Karpas-422 (cell line): ENCODE results near the gene PTPRG. TPM values are rescaled to one million over a fixed set of nuclear protein-coding genes. Genes with fewer than 3 reads are reported as not detected.

Source experiments
- DNase-seq: peaks from one replicate; pipeline ENCODE4 v3.0.0-alpha.2; 2015
- H2AFZ ChIP-seq: fragments of 200-600 bp; sonication (generic); 2 replicates; pipeline ENCODE4 v1.6.1; 2014; ENCODE audit warnings: antibody characterized with exemption, low read length, mixed read lengths
- H3K27ac ChIP-seq: fragments of 200-600 bp; sonication (generic); 2 replicates; pipeline ENCODE4 v1.5.1; 2014; ENCODE audit warnings: mild to moderate bottlenecking, low read length, moderate library complexity
- H3K27me3 ChIP-seq: fragments of 200-600 bp; sonication (generic); 2 replicates; pipeline ENCODE4 v1.6.1; 2014; ENCODE audit warnings: low read length, mixed read lengths
- H3K36me3 ChIP-seq: fragments of 200-600 bp; sonication (generic); 2 replicates; pipeline ENCODE4 v1.6.1; 2014; ENCODE audit warnings: low read length, mixed read lengths; ENCODE audit not compliant: insufficient read depth
- H3K4me1 ChIP-seq: fragments of 200-600 bp; sonication (generic); 2 replicates; pipeline ENCODE4 v1.6.1; 2014; ENCODE audit warnings: mild to moderate bottlenecking, low read length, mixed read lengths
- H3K4me2 ChIP-seq: fragments of 200-600 bp; sonication (generic); 2 replicates; pipeline ENCODE4 v1.6.1; 2014; ENCODE audit warnings: low read length, low read depth, mild to moderate bottlenecking; ENCODE audit not compliant: poor library complexity, severe bottlenecking
- H3K4me3 ChIP-seq: fragments of 200-600 bp; sonication (generic); 2 replicates; pipeline ENCODE4 v1.5.1; 2014; ENCODE audit warnings: mild to moderate bottlenecking, antibody characterized with exemption, low read length, mixed read lengths
- H3K79me2 ChIP-seq: fragments of 200-600 bp; sonication (generic); 2 replicates; pipeline ENCODE4 v1.6.1; 2014; ENCODE audit warnings: mild to moderate bottlenecking, low read length, mixed read lengths
- H3K9ac ChIP-seq: fragments of 200-600 bp; sonication (generic); 2 replicates; pipeline ENCODE4 v1.6.0; 2014; ENCODE audit warnings: low read length
- H3K9me2 ChIP-seq: fragments of 200-600 bp; sonication (generic), shearing (Covaris generic); replicated peaks from 2 replicates; pipeline ENCODE4 v1.6.0; 2014; ENCODE audit warnings: mild to moderate bottlenecking, low read length, moderate library complexity; ENCODE audit not compliant: insufficient read depth
- H3K9me3 ChIP-seq: fragments of 300-700, 200-600 bp; sonication (generic); 2 replicates; pipeline ENCODE4 v1.6.1; 2014; ENCODE audit warnings: low read length, mixed read lengths
- H4K20me1 ChIP-seq: fragments of 200-600 bp; sonication (generic); 2 replicates; pipeline ENCODE4 v1.6.1; 2014; ENCODE audit warnings: mild to moderate bottlenecking, antibody characterized with exemption, low read length, low read depth; ENCODE audit not compliant: insufficient read depth
- total RNA-seq: library from RNA; depleted of rRNA; stranded (reverse); fragments of >200 nt; shearing (Covaris generic); gene quantifications from 2 replicates; pipeline ENCODE4 v1.2.3, GENCODE V29; 2014; ENCODE audit warnings: low replicate concordance

PTPRG gene
- total RNA-seq, 1 experiment from 2014 or later: not detected

- no peaks in the 10 kb centered on the region for H3K36me3 ChIP-seq
- no peaks in the 10 kb centered on the region for H3K27me3 ChIP-seq
- H3K4me1 ChIP-seq: no peaks in the 10 kb centered on the region
- H2AFZ ChIP-seq: no peak overlapping the region
- H3K79me2 ChIP-seq: no peaks in the 10 kb centered on the region
- H3K4me2 ChIP-seq: no peak overlapping the region
- H3K4me3 ChIP-seq: no peak overlapping the region
- no peak overlapping the region for H3K27ac ChIP-seq
- no peaks in the 10 kb centered on the region for H3K9me3 ChIP-seq
- DNase-seq: no peak
- H3K9ac ChIP-seq: no peak overlapping the region
- no peaks in the 10 kb centered on the region for H4K20me1 ChIP-seq
- no peaks in the 10 kb centered on the region for H3K9me2 ChIP-seq
Measured at GRCh38 chr3:62117903-62118548, 556.7 kb downstream of the PTPRG start.

- H3K79me2 ChIP-seq: no peaks in the 10 kb centered on the region
- no peaks in the 10 kb centered on the region for H3K9me2 ChIP-seq
- H3K27me3 ChIP-seq: no peaks in the 10 kb centered on the region
- no peaks in the 10 kb centered on the region for H3K4me1 ChIP-seq
- H4K20me1 ChIP-seq: no peaks in the 10 kb centered on the region
- H3K36me3 ChIP-seq: no peaks in the 10 kb centered on the region
- no peak overlapping the region for H2AFZ ChIP-seq
- H3K27ac ChIP-seq: no peak overlapping the region
- no peak overlapping the region for H3K4me3 ChIP-seq
- H3K9me3 ChIP-seq: no peaks in the 10 kb centered on the region
- no peak overlapping the region for H3K9ac ChIP-seq
- DNase-seq: no peak
- no peak overlapping the region for H3K4me2 ChIP-seq
Measured at GRCh38 chr3:62119139-62119538, 557.8 kb downstream of the PTPRG start.

- Histone ChIP-seq H4K20me1 (no peaks in the 10 kb centered on the region), H3K4me1 (no peaks in the 10 kb centered on the region), H3K4me3 (no peak overlapping the region), H3K9me3 (no peaks in the 10 kb centered on the region), H2AFZ (no peak overlapping the region), H3K4me2 (no peak overlapping the region), H3K9me2 (no peaks in the 10 kb centered on the region), H3K79me2 (no peaks in the 10 kb centered on the region), H3K9ac (no peak overlapping the region), H3K36me3 (no peaks in the 10 kb centered on the region), H3K27me3 (no peaks in the 10 kb centered on the region), H3K27ac (no peak overlapping the region)
- DNase-seq: no peak
Measured at GRCh38 chr3:62122819-62123218, 561.4 kb downstream of the PTPRG start.

GRCh38 chr3:62125380-62125779 lies 564.0 kb downstream of the PTPRG start:
- no peaks in the 10 kb centered on the region for H3K36me3 ChIP-seq
- no peaks in the 10 kb centered on the region for H3K27me3 ChIP-seq
- H3K4me1 ChIP-seq: no peaks in the 10 kb centered on the region
- no peaks in the 10 kb centered on the region for H3K9me3 ChIP-seq
- H3K9me2 ChIP-seq: no peaks in the 10 kb centered on the region
- no peak overlapping the region for H3K9ac ChIP-seq
- no peak overlapping the region for H3K27ac ChIP-seq
- no peak overlapping the region for H3K4me2 ChIP-seq
- no peaks in the 10 kb centered on the region for H3K79me2 ChIP-seq
- H2AFZ ChIP-seq: no peak overlapping the region
- H4K20me1 ChIP-seq: no peaks in the 10 kb centered on the region
- no peak overlapping the region for H3K4me3 ChIP-seq
- DNase-seq: no peak

GRCh38 chr3:62127116-62127515 lies 565.7 kb downstream of the PTPRG start:
- Histone ChIP-seq H2AFZ (no peak overlapping the region), H3K27me3 (no peaks in the 10 kb centered on the region), H3K4me2 (no peak overlapping the region), H3K9me2 (no peaks in the 10 kb centered on the region), H3K27ac (no peak overlapping the region), H3K9ac (no peak overlapping the region), H3K79me2 (no peaks in the 10 kb centered on the region), H3K9me3 (no peaks in the 10 kb centered on the region), H3K4me1 (no peaks in the 10 kb centered on the region), H4K20me1 (no peaks in the 10 kb centered on the region), H3K36me3 (no peaks in the 10 kb centered on the region), H3K4me3 (no peak overlapping the region)
- no peak for DNase-seq

- Histone ChIP-seq H3K9me2 (no peaks in the 10 kb centered on the region), H3K4me3 (no peak overlapping the region), H3K27me3 (no peaks in the 10 kb centered on the region), H3K79me2 (no peaks in the 10 kb centered on the region), H3K9me3 (no peaks in the 10 kb centered on the region), H3K4me1 (no peaks in the 10 kb centered on the region), H4K20me1 (no peaks in the 10 kb centered on the region), H3K9ac (no peak overlapping the region), H3K4me2 (no peak overlapping the region), H2AFZ (no peak overlapping the region), H3K36me3 (no peaks in the 10 kb centered on the region), H3K27ac (no peak overlapping the region)
- DNase-seq: no peak
Measured at GRCh38 chr3:62128051-62128450, 566.7 kb downstream of the PTPRG start.

- Histone ChIP-seq H3K4me3 (no peak overlapping the region), H3K4me2 (no peak overlapping the region), H3K9me3 (no peaks in the 10 kb centered on the region)
Measured at GRCh38 chr3:62128681-62129080, 567.3 kb downstream of the PTPRG start.

GRCh38 chr3:62131050-62131449 lies 569.7 kb downstream of the PTPRG start:
- Histone ChIP-seq H3K9ac (no peak overlapping the region), H2AFZ (no peak overlapping the region), H3K36me3 (no peaks in the 10 kb centered on the region), H3K27me3 (no peaks in the 10 kb centered on the region), H3K9me3 (no peaks in the 10 kb centered on the region), H4K20me1 (no peaks in the 10 kb centered on the region), H3K27ac (no peak overlapping the region), H3K79me2 (no peaks in the 10 kb centered on the region), H3K4me3 (no peak overlapping the region), H3K4me2 (no peak overlapping the region), H3K4me1 (no peaks in the 10 kb centered on the region), H3K9me2 (no peaks in the 10 kb centered on the region)
- DNase-seq: no peak

More at GRCh38 chr3:62128681-62129080, 567.3 kb downstream of the PTPRG start:
- Histone ChIP-seq H3K27me3 (no peaks in the 10 kb centered on the region), H3K36me3 (no peaks in the 10 kb centered on the region), H2AFZ (no peak overlapping the region), H3K27ac (no peak overlapping the region), H3K79me2 (no peaks in the 10 kb centered on the region), H4K20me1 (no peaks in the 10 kb centered on the region), H3K9ac (no peak overlapping the region), H3K9me2 (no peaks in the 10 kb centered on the region), H3K4me1 (no peaks in the 10 kb centered on the region)
- no peak for DNase-seq
